K562 (cell line): ENCODE data around the gene SLCO2B1. TPM values are rescaled to one million over a fixed set of nuclear protein-coding genes. Genes with fewer than 3 reads are reported as not detected.
A peak's percentile ranks its signal among the peaks of the same experiment; 100 is the strongest.

Experiments used
- ATAC-seq: fragments of 200-7000 bp; cut with Tn5 transposase; 3 replicates; pipeline ENCODE4 v1.9.1; 2020; ENCODE audit warnings: moderate library complexity
- BruUV-seq: library from RNA; stranded (reverse); fragments of 400-500 nt; replicated peaks from 2 replicates; lab custom pipeline; 2021; lab: Mats Ljungman, UMichigan
- CTCF ChIA-PET: fragments of 300-600 bp; formaldehyde crosslinking; extraction: SDS; loops from one replicate; lab custom pipeline; 2021; ENCODE audit warnings: low intra/inter-chr PET ratio; lab: Yijun Ruan, JAX
- POLR2A ChIA-PET: fragments of 300-600, 350-650 bp; sonication (Branson Sonifier 250); formaldehyde crosslinking; extraction: SDS; loops from one replicate; lab custom pipeline; 2021; ENCODE audit warnings: antibody characterized with exemption, inconsistent platforms; lab: Yijun Ruan, JAX
- DNase-seq, 4 experiments: peaks; one replicate each; pipeline versions ENCODE4 v3.0.0 to v3.0.0-alpha.2; 2011 to 2018; ENCODE audit warnings: low spot score in 3 of 4, mixed read lengths in 3 of 4; ENCODE audit errors: extremely low read depth in 1 of 4
- FAIRE-seq: peaks from 2 replicates; lab custom pipeline; 2011; peaks lifted over from hg19 to GRCh38; lab: Jason Lieb, UNC
- H2AFZ ChIP-seq: 2 replicates; pipeline ENCODE4 v1.6.0; 2011; ENCODE audit warnings: low read depth, low read length, control low read depth, inconsistent platforms
- H3K27ac ChIP-seq: fragments of 200-600 bp; 3 replicates; pipeline ENCODE4 v1.8.0; 2011; ENCODE audit warnings: low read depth, mild to moderate bottlenecking, control low read depth, inconsistent platforms, low read length, moderate library complexity, mixed read lengths; ENCODE audit errors: extremely low read depth
- H3K27me3 ChIP-seq, 2 experiments: fragments of 300-600 bp in 1 of 2; 2 replicates in 1 of 2; 3 replicates in 1 of 2; pipeline versions ENCODE4 v1.6.0 to v1.8.0; 2011; ENCODE audit warnings: inconsistent platforms in 2 of 2, low read length in 2 of 2, mild to moderate bottlenecking in 1 of 2, mixed read lengths in 1 of 2, moderate library complexity in 1 of 2; ENCODE audit not compliant: control insufficient read depth in 2 of 2, insufficient read depth in 2 of 2
- H3K36me3 ChIP-seq: fragments of 300-600 bp; 3 replicates; pipeline ENCODE4 v1.8.0; 2011; ENCODE audit warnings: mild to moderate bottlenecking, low read length, inconsistent platforms; ENCODE audit not compliant: control insufficient read depth, insufficient read depth
- H3K4me1 ChIP-seq, 2 experiments: fragments of 200-600 bp in 1 of 2; replicated peaks in 1 of 2; 2 replicates in 1 of 2; 3 replicates in 1 of 2; pipeline versions ENCODE4 v1.5.1 to v1.8.0; 2011; ENCODE audit warnings: inconsistent platforms in 2 of 2, low read length in 2 of 2, mild to moderate bottlenecking in 1 of 2, mixed read lengths in 1 of 2, moderate library complexity in 1 of 2; ENCODE audit not compliant: control insufficient read depth in 2 of 2, insufficient read depth in 2 of 2
- H3K4me2 ChIP-seq: 2 replicates; pipeline ENCODE4 v1.6.1; 2011; ENCODE audit warnings: low read length, control low read depth, inconsistent platforms, mixed read lengths; ENCODE audit not compliant: insufficient read depth
- H3K4me3 ChIP-seq: fragments of 200-600 bp; sonication (generic), shearing (Covaris generic); 2 replicates; pipeline ENCODE4 v1.5.1; 2016; ENCODE audit warnings: control low read depth, inconsistent platforms
- H3K79me2 ChIP-seq: fragments of 200-600 bp; 3 replicates; pipeline ENCODE4 v1.8.0; 2011; ENCODE audit warnings: low read length, inconsistent platforms; ENCODE audit not compliant: control insufficient read depth, insufficient read depth
- H3K9ac ChIP-seq, 2 experiments: 2 replicates each; pipeline versions ENCODE4 v1.6.0 to v1.6.1; 2011; ENCODE audit warnings: low read depth in 2 of 2, low read length in 2 of 2, control low read depth in 1 of 2, inconsistent platforms in 1 of 2, mild to moderate bottlenecking in 1 of 2, mixed read lengths in 1 of 2; ENCODE audit not compliant: insufficient read depth in 1 of 2
- H3K9me1 ChIP-seq: one replicate; pipeline ENCODE4 v1.6.0; 2011; ENCODE audit warnings: inconsistent platforms, mild to moderate bottlenecking, low read length, moderate library complexity; ENCODE audit not compliant: control insufficient read depth, insufficient read depth
- H3K9me3 ChIP-seq: replicated peaks from 2 replicates; pipeline ENCODE4 v1.5.1; 2011; ENCODE audit warnings: low read depth, low read length, inconsistent platforms; ENCODE audit not compliant: control insufficient read depth, insufficient read depth
- H4K20me1 ChIP-seq: replicated peaks from 2 replicates; pipeline ENCODE4 v1.6.1; 2011; ENCODE audit warnings: low read length, inconsistent platforms, mixed read lengths; ENCODE audit not compliant: control insufficient read depth, insufficient read depth
- AFF1 ChIP-seq, 2 experiments: fragments of 450-650 bp; IDR thresholded peaks; 2 replicates each; pipeline ENCODE4 v1.6.1; 2018; ENCODE audit warnings: mild to moderate bottlenecking in 2 of 2, low read depth in 1 of 2; ENCODE audit not compliant: partially characterized antibody in 2 of 2
- DPF2 ChIP-seq: fragments of 450-650 bp; IDR thresholded peaks from 2 replicates; pipeline ENCODE4 v1.6.1; 2016
- E2F5 ChIP-seq: sonication (generic); formaldehyde crosslinking; IDR thresholded peaks from 2 replicates; pipeline ENCODE4 v1.8.0; 2022; ENCODE audit warnings: mild to moderate bottlenecking, missing genetic modification reagents
- EP300 ChIP-seq: IDR thresholded peaks from 2 replicates; pipeline ENCODE4 v1.6.1; 2012; ENCODE audit warnings: low read length, improper control_type of control experiment
- POLR2AphosphoS5 ChIP-seq: IDR thresholded peaks from 2 replicates; pipeline ENCODE4 v1.6.1; 2011; ENCODE audit warnings: mild to moderate bottlenecking, low read depth, low read length, moderate library complexity; ENCODE audit not compliant: control insufficient read depth, insufficient read depth
- RAD51 ChIP-seq: fragments of 450-650 bp; IDR thresholded peaks from 2 replicates; pipeline ENCODE4 v1.7.1; 2016; ENCODE audit warnings: low read depth, mild to moderate bottlenecking, borderline replicate concordance
- ZNF146 ChIP-seq: IDR thresholded peaks from one replicate; pipeline ENCODE4 v1.6.1; 2018; ENCODE audit warnings: missing compliant biosample characterization; ENCODE audit not compliant: unreplicated experiment
- ZNF407 ChIP-seq: fragments of 450-650 bp; IDR thresholded peaks from 2 replicates; pipeline ENCODE4 v1.6.1; 2016; ENCODE audit warnings: low read depth
- WGBS: fragments of 100-300 bp; shearing (Covaris generic); methylation state at CpG from one replicate; pipeline ENCODE4 v1.1.6; 2016; ENCODE audit warnings: low coverage, mixed read lengths; ENCODE audit not compliant: insufficient coverage; ENCODE audit errors: missing lambda C conversion rate; 5-methylcytosine and 5-hydroxymethylcytosine counted together
- in situ Hi-C: fragments of 300-500 bp; cut with MboI; formaldehyde crosslinking; loops from 4 replicates; pipeline ENCODE4 v1.15.0; 2018; ENCODE audit warnings: inconsistent platforms, mixed read lengths
- intact Hi-C: fragments of 100-400 bp; cut with micrococcal nuclease; formaldehyde crosslinking; loops from 2 replicates; pipeline ENCODE4 v1.14.2; 2022
- polyA plus RNA-seq, 8 experiments: library from polyadenylated mRNA; depleted of rRNA in 4 of 8; stranded (reverse) in 5 of 8; unstranded in 3 of 8; fragments of >200 nt; fragmentation: Nextera tagmentation in 2 of 8; fragmentation: Illumina TruSeq in 1 of 8; extraction: Ambion mirVana in 2 of 8; extraction: Trizol in 1 of 8; gene quantifications; 2 replicates each; pipeline versions ENCODE4 v1.2.1 to v1.2.3, GENCODE V29; 2011 to 2014; ENCODE audit warnings: inconsistent platforms in 1 of 8, missing spikeins in 1 of 8
- total RNA-seq, 7 experiments: library from RNA; depleted of rRNA in 6 of 7; stranded (reverse); fragments of >200 nt in 6 of 7; fragmentation: Illumina TruSeq in 2 of 7; extraction: Trizol in 2 of 7; gene quantifications; 2 replicates each; pipeline versions ENCODE4 v1.2.1 to v1.2.3, GENCODE V29; 2011 to 2021; ENCODE audit warnings: low replicate concordance in 1 of 7

Gene SLCO2B1
- total and polyA plus RNA-seq, 9 of the 15 experiments (the other 6 are each of a cell fraction or from before 2014, with no cell fraction given) = 0.70 to 14.7 (median 7.6) TPM

- TF ChIP-seq E2F5 (CRISPR knock-in tag) = no peak
- peak; percentile 5; the same call in 1 of the 2 replicates for TF ChIP-seq DPF2
- TF ChIP-seq, all 486 proteins: peak for 9
Observed at GRCh38 chr11:75143420-75143731, 7.5 kb upstream of the SLCO2B1 start (continued).

- H3K79me2 ChIP-seq = no peaks in the 10 kb centered on the region
- 0% methylated on average over 1 of the region's 3 CpGs for WGBS
- no peaks in the 10 kb centered on the region for H3K9me3 ChIP-seq
- H2AFZ ChIP-seq = no peak overlapping the region
- H3K36me3 ChIP-seq = no peaks in the 10 kb centered on the region
- no peak overlapping the region for H3K4me3 ChIP-seq
- DNase-seq = no peak
- H3K27me3 ChIP-seq = no peaks in the 10 kb centered on the region
- peaks cover 22 to 32% of the 10 kb centered on the region in 2 experiments for H3K4me1 ChIP-seq
- no peaks in the 10 kb centered on the region for H4K20me1 ChIP-seq
- no peak overlapping the region for H3K9ac ChIP-seq
- intact Hi-C loops = loop anchor here (1.0 to 5.0 kb wide), 4 partner anchors 42 to 217 kb away; no protein-coding TSS in a partner anchor
- FAIRE-seq = no peak
- no peaks in the 10 kb centered on the region for H3K9me1 ChIP-seq
- no TSS peak for BruUV-seq
- in situ Hi-C loops = loop anchor here (5.0 to 10.0 kb wide), 2 partner anchors 60 to 122 kb away; no protein-coding TSS in a partner anchor
- CTCF ChIA-PET = interaction anchor here (5.4 to 5.5 kb wide), 2 partner anchors 61 to 104 kb away, joined by 29 to 39 read pairs; no protein-coding TSS in a partner anchor
- no peak overlapping the region for H3K4me2 ChIP-seq
- POLR2A ChIA-PET = interaction anchor here (0.7 to 0.8 kb wide), 2 partner anchors 13 to 67 kb away, joined by 3 to 5 read pairs; no protein-coding TSS in a partner anchor
- ATAC-seq = no peak
- no peak overlapping the region for H3K27ac ChIP-seq
- TF ChIP-seq AFF1 (IDR thresholded peaks at IDR 0.05; ENCODE audit: low read depth in 1 of 2, partially characterized antibody in 2 of 2) (no peak), EP300 (no peak), ZNF146 (CRISPR knock-in tag) (no peak), RAD51 (no peak), ZNF407 (no peak), POLR2AphosphoS5 (no peak)
Observed at GRCh38 chr11:75144716-75145014, 6.2 kb upstream of the SLCO2B1 start.
